Measurements from ENCODE around the gene PARP2.

PARP2 gene

GRCh38 chr14:20376071-20376588 is 32.7 kb downstream of the PARP2 start:
- TF ChIP-seq ZNF274 (IDR thresholded peaks at IDR 0.05; ENCODE audit: low read depth, low read length): no peak
- H3K4me3 ChIP-seq (ENCODE audit: low read length): no peak overlapping the region

GRCh38 chr14:20377171-20377570 is 33.7 kb downstream of the PARP2 start:
- TF ChIP-seq ZNF274 (IDR thresholded peaks at IDR 0.05; ENCODE audit: low read depth, low read length): no peak
- H3K4me3 ChIP-seq (ENCODE audit: low read length): no peak overlapping the region

DNA sequence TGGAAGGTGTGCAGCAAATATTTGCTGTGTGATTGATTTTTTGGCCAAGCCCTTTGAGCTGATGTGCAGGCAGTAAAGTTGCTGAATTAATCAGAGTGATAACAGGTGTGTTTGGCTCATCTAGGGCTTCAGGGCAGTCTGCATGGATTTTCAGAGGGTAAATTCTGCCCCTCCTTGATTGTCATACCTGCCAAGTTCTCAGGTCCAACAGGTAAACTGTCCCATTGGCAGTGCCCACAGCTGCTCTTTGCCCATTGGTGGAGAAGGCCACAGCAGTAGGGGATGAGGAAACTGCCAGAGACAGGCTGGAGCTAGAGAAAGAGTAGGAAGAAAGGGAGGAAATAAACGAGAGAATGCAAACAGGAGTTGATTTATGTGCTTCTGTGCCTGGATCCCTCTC is 36.3 kb downstream of the PARP2 start:
- TF ChIP-seq ZNF274 (IDR thresholded peaks at IDR 0.05; ENCODE audit: low read depth, low read length): no peak
- H3K4me3 ChIP-seq (ENCODE audit: low read length): no peak overlapping the region

DNA sequence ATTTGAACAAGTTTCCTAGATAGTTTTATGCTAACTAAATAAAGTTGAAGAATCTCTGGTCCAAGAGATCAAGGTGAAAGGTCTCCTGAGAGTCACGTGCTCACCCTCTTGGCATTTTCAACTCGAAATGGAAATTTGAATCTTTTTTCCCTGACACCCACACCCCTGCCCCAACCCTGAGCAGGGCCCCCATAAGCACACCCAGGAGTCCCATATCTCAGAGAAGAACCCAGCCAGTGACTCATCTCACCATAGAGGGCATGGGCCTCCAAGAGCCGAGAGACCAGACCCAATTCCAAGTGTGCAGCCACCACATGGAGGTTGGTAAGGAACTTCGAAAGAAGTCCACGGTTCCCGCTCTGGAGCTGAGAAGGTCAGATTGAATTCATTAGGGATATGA is 37.2 kb downstream of the PARP2 start:
- no peak for TF ChIP-seq ZNF274 (IDR thresholded peaks at IDR 0.05; ENCODE audit: low read depth, low read length)
- H3K4me3 ChIP-seq (ENCODE audit: low read length): no peak overlapping the region

DNA sequence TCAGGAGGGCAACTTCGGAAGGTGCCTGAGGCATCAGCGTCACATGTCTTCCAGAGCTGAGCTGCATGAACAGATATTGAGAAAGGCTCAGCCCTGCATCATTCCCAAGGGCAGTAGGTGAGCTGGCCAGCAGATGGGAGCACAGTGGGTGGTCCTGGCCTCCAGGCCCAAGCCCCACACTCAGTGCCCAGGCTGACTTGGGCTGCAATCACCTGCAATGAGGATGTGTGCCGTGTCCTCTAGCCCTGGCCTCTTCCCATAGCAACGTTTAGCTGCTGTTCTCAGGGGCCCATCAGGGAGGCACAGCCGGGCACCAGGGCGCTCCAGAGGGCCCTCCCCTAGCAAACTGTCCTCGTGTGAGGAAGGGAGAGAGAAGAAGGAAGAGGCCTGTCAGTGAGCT is 37.9 kb downstream of the PARP2 start:
- no peak for TF ChIP-seq ZNF274 (IDR thresholded peaks at IDR 0.05; ENCODE audit: low read depth, low read length)

GRCh38 chr14:20382526-20382925 is 39.1 kb downstream of the PARP2 start:
- TF ChIP-seq ZNF274 (IDR thresholded peaks at IDR 0.05; ENCODE audit: low read depth, low read length): no peak
- no peak overlapping the region for H3K4me3 ChIP-seq (ENCODE audit: low read length)

More for the DNA sequence above, 37.9 kb downstream of the PARP2 start:
- no peak overlapping the region for H3K4me3 ChIP-seq (ENCODE audit: low read length)

DNA sequence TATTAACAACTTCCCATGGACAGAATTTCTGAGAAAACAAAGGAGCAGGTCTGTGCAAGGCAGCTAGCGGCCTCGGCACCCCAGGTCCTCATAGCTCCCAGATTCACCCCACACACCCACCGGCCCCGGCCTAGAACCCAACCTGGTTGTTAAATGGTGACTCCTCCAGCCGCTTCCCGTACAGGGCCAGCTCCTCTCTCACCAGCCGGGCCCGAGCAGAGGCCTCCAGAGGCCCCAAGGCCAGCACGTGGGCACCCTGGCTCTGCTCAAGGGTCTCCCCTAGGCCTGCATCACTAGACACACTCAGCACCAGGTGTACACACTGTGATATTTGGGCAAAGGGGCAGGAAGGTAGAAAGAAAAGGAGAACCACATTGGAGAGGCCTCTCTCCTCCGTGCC is 39.6 kb downstream of the PARP2 start:
- no peak overlapping the region for H3K4me3 ChIP-seq (ENCODE audit: low read length)
- TF ChIP-seq ZNF274 (IDR thresholded peaks at IDR 0.05; ENCODE audit: low read depth, low read length): no peak

GRCh38 chr14:20383636-20384035 is 40.2 kb downstream of the PARP2 start:
- no peak overlapping the region for H3K4me3 ChIP-seq (ENCODE audit: low read length)
- no peak for TF ChIP-seq ZNF274 (IDR thresholded peaks at IDR 0.05; ENCODE audit: low read depth, low read length)

DNA sequence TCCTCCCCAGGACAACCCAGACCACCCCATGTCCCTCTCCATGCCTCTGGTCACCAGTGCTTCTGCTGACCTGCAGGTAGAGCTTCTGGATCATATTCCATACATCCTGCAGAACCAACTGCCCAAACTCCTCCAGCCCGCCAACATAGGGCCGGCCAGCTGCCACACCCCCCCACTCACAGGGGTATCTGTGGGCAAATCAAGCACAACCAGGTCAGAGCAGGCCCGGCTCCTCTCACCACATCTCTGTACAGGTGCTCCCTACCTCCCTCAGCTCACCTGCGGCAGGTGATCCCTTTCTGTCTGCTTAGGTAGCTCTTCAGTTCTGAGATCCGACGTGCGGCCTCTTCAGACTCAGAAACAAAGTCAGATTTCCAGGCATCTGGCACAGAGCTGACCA is 40.9 kb downstream of the PARP2 start:
- H3K4me3 ChIP-seq (ENCODE audit: low read length): no peak overlapping the region
- no peak for TF ChIP-seq ZNF274 (IDR thresholded peaks at IDR 0.05; ENCODE audit: low read depth, low read length)

DNA sequence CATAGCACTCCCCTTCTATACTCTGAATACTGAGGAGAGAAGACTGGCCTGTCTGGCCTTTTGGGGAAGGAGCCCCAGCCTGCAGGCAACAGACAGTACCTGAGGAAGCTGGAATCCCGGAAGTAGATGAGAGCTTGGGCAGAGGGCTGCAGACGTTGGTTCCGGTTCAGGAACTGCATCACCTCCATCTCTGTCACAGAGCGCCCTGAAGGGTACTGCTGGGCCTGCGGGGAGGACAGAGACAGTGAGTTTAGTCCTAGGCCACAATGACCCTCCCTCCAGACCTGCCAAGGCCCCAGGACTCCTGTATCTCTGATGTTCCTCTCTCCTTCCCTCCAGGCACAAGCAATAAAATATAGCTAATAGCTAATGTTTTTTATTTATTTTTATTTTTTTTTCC is 41.5 kb downstream of the PARP2 start:
- TF ChIP-seq ZNF274 (IDR thresholded peaks at IDR 0.05; ENCODE audit: low read depth, low read length): no peak
- H3K4me3 ChIP-seq (ENCODE audit: low read length): no peak overlapping the region

DNA sequence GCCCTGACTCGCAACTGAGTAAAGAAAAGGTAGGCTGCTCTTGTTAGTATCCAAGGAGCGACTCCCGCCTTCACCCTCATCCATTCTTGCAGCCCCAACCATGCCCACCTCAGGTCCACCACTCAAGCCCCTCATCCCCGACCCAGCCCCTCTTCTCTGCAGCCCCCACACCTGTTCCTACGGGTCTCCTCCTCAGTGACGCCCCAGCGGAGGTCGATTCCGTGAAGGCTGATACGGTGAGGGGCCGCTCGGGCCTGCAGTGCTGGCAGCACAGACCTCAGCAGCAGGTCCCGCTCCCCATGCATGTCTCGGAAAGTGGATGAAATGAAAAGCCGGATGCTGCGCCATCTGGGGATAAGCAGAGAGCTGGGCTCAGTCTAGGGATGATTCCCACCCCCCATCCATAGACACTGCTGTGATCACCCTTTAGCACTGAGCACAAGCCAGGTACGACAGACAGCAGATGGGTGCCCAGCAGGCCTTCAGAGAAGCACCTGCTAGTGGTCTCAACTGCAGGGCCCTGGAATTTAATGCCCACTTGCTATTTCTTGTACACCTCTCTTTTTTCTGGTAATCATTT is 42.9 kb downstream of the PARP2 start:
- no peak overlapping the region for H3K4me3 ChIP-seq (ENCODE audit: low read length)
- no peak for TF ChIP-seq ZNF274 (IDR thresholded peaks at IDR 0.05; ENCODE audit: low read depth, low read length)

GRCh38 chr14:20387576-20387975 is 44.1 kb downstream of the PARP2 start:
- no peak for TF ChIP-seq ZNF274 (IDR thresholded peaks at IDR 0.05; ENCODE audit: low read depth, low read length)
- H3K4me3 ChIP-seq (ENCODE audit: low read length): no peak overlapping the region

DNA sequence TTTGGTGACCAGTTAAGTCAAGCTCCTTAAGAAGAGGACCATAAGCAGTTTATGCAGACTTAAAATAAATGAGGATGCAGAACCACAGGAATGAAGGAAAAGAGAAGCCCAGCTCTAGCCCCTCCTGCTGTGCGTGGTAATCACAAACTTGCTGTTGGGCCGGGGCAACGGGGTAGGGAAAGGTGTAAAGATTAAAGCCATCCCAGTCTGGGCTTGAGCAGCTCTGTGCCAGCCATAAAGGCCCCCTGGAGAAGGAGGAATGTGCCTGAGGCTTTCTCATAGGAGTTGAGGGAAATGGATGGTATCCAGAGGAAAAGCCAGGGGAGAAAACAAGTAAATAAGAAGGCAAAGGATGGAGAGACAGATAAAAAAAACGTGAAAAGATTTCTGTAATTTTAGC is 44.7 kb downstream of the PARP2 start:
- no peak overlapping the region for H3K4me3 ChIP-seq (ENCODE audit: low read length)
- no peak for TF ChIP-seq ZNF274 (IDR thresholded peaks at IDR 0.05; ENCODE audit: low read depth, low read length)

- no peak overlapping the region for H3K4me3 ChIP-seq (ENCODE audit: low read length)
- TF ChIP-seq ZNF274 (IDR thresholded peaks at IDR 0.05; ENCODE audit: low read depth, low read length): no peak
Observed at GRCh38 chr14:20391505-20391904, 48.1 kb downstream of the PARP2 start.

GRCh38 chr14:20397511-20397910 is 54.1 kb downstream of the PARP2 start:
- H3K4me3 ChIP-seq (ENCODE audit: low read length): no peak overlapping the region
- no peak for TF ChIP-seq ZNF274 (IDR thresholded peaks at IDR 0.05; ENCODE audit: low read depth, low read length)

DNA sequence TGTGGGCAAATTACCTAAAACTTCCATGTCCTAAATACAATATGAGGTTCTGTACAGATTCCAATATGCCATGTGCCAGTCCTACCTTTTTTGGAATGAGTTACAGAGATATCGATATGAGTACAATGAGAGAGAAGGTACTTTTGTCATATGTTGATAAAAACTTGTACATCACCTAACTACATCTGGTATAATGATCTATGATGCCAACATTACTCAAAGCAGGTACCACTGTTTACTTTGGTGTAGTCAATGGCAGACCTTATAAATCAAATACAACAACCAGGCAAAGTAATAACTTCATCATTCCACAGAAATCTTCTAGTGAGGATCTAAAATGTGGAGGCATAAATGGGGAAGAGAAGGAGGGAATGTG is 57.1 kb downstream of the PARP2 start:
- no peak for TF ChIP-seq ZNF274 (IDR thresholded peaks at IDR 0.05; ENCODE audit: low read depth, low read length)
- no peak overlapping the region for H3K4me3 ChIP-seq (ENCODE audit: low read length)
